Measurements from ENCODE around the gene THOC6. TPM values are rescaled to one million over a fixed set of nuclear protein-coding genes. Genes with fewer than 3 reads are reported as not detected.

The THOC6 gene
- total RNA-seq, 2 experiments from 2014 or later = 12.0 to 12.9 TPM

DNA sequence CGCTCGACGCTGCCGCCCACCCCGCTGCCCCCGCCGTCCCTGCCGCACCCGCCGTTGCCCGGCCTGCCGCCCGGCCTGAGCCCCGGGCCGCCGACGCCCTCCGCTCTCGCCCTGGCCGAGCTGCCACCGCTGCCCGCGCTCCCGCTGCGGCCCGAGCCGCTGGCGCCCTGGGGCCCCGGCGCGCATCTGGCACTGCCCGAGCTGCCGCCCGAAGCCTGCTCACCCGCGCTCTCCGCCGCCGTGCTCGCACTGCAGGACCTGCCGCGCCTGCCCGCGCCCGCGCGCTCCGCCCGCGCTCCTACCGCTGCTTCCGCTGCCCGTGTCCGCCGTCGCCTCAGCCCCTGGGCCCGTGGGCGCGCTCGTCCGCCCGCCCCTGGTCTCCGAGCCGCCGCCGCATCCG lies 19.5 kb upstream of the THOC6 start:
- H3K4me3 Mint-ChIP-seq = no peak overlapping the region
- no peak for TF ChIP-seq CTCF (IDR thresholded peaks at IDR 0.05)
- intact Hi-C loops (cut with DNase I, micrococcal nuclease) = loop anchor here (2.0 to 5.0 kb wide), 3 partner anchors 16 to 163 kb away; partner anchors contain the start of gene TNFRSF12A (in 1 of the 2)
- peaks cover 27% of the 10 kb centered on the region for H3K27me3 Mint-ChIP-seq
- POLR2A ChIA-PET = interaction anchor here (0.6 to 2.7 kb wide), 13 partner anchors 16 to 180 kb away, joined by 3 to 20 read pairs (median 4); partner anchors contain the start of genes HCFC1R1, KREMEN2 and TNFRSF12A
- H3K27ac ChIP-seq (ENCODE audit: low read depth in 1 of 2, low read length in 2 of 2) = no peak overlapping the region
- H3K9me3 Mint-ChIP-seq = no peaks in the 10 kb centered on the region
- H3K36me3 ChIP-seq (ENCODE audit: insufficient read depth, low read length) = no peaks in the 10 kb centered on the region
- peaks cover 38% of the 10 kb centered on the region for H3K4me1 ChIP-seq (ENCODE audit: insufficient read depth, low read length)
- DNase-seq = peak in 2 of 14 experiments; percentile 51 to 56
- no peak overlapping the region for H3K27ac Mint-ChIP-seq
- CTCF ChIA-PET = interaction anchor here (0.7 to 11.4 kb wide), 10 partner anchors 16 to 125 kb away, joined by 3 to 181 read pairs (median 6); partner anchors contain the start of genes HCFC1R1, MMP25, THOC6 and TNFRSF12A
- H3K36me3 Mint-ChIP-seq (ENCODE audit: low read depth) = no peaks in the 10 kb centered on the region
- no peaks in the 10 kb centered on the region for H3K9me3 ChIP-seq (ENCODE audit: control insufficient read depth in 1 of 2, insufficient read depth in 1 of 2, low read length in 2 of 2)
- H3K4me3 ChIP-seq (ENCODE audit: low read length) = no peak overlapping the region
- H3K4me1 Mint-ChIP-seq (ENCODE audit: low read depth) = peaks cover 33% of the 10 kb centered on the region
- peaks cover 0 to 3% of the 10 kb centered on the region in 2 experiments for H3K27me3 ChIP-seq (ENCODE audit: control insufficient read depth in 1 of 2, insufficient read depth in 2 of 2, low read length in 2 of 2)
- no peak for ATAC-seq (ENCODE audit: poor library complexity)

DNA sequence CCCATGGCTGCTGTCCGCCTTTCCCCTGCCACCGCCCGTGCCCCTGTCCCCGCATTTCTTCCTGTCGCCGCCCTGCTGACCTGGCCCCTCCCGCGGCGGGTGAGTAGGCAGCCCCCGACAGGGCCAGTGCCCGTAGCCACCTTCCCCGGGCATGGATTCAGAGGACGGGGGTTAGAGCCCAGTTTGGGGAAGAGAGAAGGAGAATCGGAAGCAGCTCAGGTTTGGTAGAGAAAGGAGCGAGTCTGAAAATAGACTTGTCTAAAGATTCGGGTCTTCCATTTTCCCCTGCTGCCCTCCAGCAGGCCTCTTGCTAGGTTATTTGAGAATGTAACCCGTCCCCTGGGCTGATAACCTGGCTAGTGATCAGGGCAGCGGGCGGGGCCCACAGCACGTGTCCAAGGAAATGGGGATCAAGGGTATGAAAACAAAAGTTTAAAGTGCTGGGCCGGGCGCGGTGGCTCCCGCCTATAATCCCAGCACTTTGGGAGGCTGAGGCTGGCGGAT lies 19.0 kb upstream of the THOC6 start:
- H3K27me3 Mint-ChIP-seq = peaks cover 27% of the 10 kb centered on the region
- CTCF ChIA-PET = interaction anchor here (1.2 to 11.4 kb wide), 2 partner anchors 25 to 41 kb away, joined by 5 to 181 read pairs; no protein-coding TSS in a partner anchor
- H3K27me3 ChIP-seq (ENCODE audit: control insufficient read depth in 1 of 2, insufficient read depth in 2 of 2, low read length in 2 of 2) = peaks cover 0 to 3% of the 10 kb centered on the region in 2 experiments
- DNase-seq (peak in 1 of 14 experiments; percentile 26), ATAC-seq (ENCODE audit: poor library complexity) (no peak)
- H3K4me1 Mint-ChIP-seq (ENCODE audit: low read depth) = peaks cover 33% of the 10 kb centered on the region
- H3K9me3 ChIP-seq (ENCODE audit: control insufficient read depth in 1 of 2, insufficient read depth in 1 of 2, low read length in 2 of 2) = peaks cover 0 to 2% of the 10 kb centered on the region in 2 experiments
- H3K4me3 Mint-ChIP-seq = peak overlapping the region; percentile 76
- H3K4me1 ChIP-seq (ENCODE audit: insufficient read depth, low read length) = peaks cover 41% of the 10 kb centered on the region
- H3K36me3 ChIP-seq (ENCODE audit: insufficient read depth, low read length) = no peaks in the 10 kb centered on the region
- H3K36me3 Mint-ChIP-seq (ENCODE audit: low read depth) = no peaks in the 10 kb centered on the region
- TF ChIP-seq CTCF (IDR thresholded peaks at IDR 0.05) = no peak
- H3K9me3 Mint-ChIP-seq = no peaks in the 10 kb centered on the region
- intact Hi-C loops (cut with DNase I, micrococcal nuclease) = loop anchor here (2.0 to 5.0 kb wide), 3 partner anchors 16 to 162 kb away; partner anchors contain the start of gene TNFRSF12A (in 1 of the 2)
- POLR2A ChIA-PET = interaction anchor here (0.7 to 2.7 kb wide), 5 partner anchors 15 to 1327 kb away, joined by 3 to 20 read pairs (median 4); partner anchors contain the start of genes JPT2 and TNFRSF12A
- peak overlapping the region; percentile 12 for H3K4me3 ChIP-seq (ENCODE audit: low read length)
- no peak overlapping the region for H3K27ac ChIP-seq (ENCODE audit: low read depth in 1 of 2, low read length in 2 of 2)
- no peak overlapping the region for H3K27ac Mint-ChIP-seq

DNA sequence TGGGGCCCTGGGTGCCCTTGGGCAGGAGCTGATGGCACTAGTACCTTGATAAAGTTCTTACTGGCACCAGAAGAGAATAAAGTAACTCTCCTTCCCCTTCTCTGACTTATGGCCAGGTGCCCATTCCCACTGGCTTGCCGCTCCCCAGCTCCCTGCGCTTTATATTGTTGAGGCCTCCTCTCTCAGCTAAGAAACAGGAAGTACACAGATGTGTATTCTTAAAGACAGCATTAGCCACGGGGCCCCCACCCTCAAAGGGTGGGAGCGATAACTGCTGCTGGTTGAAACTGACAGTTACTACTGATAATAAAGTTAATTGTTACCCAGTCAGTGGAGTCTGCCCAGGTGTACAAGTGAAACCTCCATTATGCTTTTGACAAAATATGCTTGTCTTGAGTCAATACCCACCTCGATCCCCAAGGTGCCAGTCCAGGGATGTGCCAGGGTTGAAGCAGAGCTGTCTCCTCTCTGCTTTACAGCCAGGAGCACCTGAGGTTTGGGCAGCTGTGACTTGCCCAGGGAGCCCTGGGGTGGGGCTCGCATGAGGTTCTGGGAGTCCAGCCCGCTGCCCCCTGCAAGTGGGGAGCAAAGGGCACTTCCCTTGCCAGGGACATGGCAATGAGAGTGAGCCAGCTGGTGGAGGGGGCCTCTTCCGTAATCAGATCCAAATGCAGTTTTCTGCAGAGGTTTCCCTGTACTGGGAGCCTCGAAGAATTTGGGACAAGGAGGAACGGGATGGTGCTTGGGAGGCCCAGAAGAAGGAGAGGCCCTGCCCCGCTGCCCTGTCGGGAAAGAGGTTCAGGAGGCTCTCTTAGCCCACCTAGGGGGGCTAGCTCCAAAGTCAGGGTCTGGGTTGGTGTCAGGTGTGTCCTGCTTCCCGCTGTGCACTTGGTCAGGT lies 16.5 kb upstream of the THOC6 start:
- Histone ChIP-seq H3K4me3 (ENCODE audit: low read length) (peak overlapping the region; percentile 20), H3K9me3 (ENCODE audit: control insufficient read depth in 1 of 2, insufficient read depth in 1 of 2, low read length in 2 of 2) (peaks cover 0 to 5% of the 10 kb centered on the region in 2 experiments), H3K36me3 (ENCODE audit: insufficient read depth, low read length) (no peaks in the 10 kb centered on the region), H3K27me3 (ENCODE audit: control insufficient read depth in 1 of 2, insufficient read depth in 2 of 2, low read length in 2 of 2) (peaks cover 2 to 6% of the 10 kb centered on the region in 2 experiments), H3K27ac (ENCODE audit: low read depth in 1 of 2, low read length in 2 of 2) (no peak overlapping the region), H3K4me1 (ENCODE audit: insufficient read depth, low read length) (peaks cover 48% of the 10 kb centered on the region)
- intact Hi-C loops (cut with DNase I, micrococcal nuclease) = no loop called here
- DNase-seq (no peak), ATAC-seq (ENCODE audit: poor library complexity) (no peak)
- ChIA-PET POLR2A (interaction anchor here (0.5 to 1.4 kb wide), 5 partner anchors 13 to 139 kb away, joined by 3 to 8 read pairs (median 8); partner anchors contain the start of genes HCFC1R1 and TNFRSF12A), CTCF (interaction anchor here (1.7 to 11.4 kb wide), 2 partner anchors 14 to 22 kb away, joined by 5 to 181 read pairs; no protein-coding TSS in a partner anchor)
- H3K4me1 Mint-ChIP-seq (ENCODE audit: low read depth) = peaks cover 33% of the 10 kb centered on the region
- H3K27ac Mint-ChIP-seq = no peak overlapping the region
- no peak for TF ChIP-seq CTCF (IDR thresholded peaks at IDR 0.05)
- H3K36me3 Mint-ChIP-seq (ENCODE audit: low read depth) = no peaks in the 10 kb centered on the region
- peaks cover 28% of the 10 kb centered on the region for H3K27me3 Mint-ChIP-seq
- H3K9me3 Mint-ChIP-seq = no peaks in the 10 kb centered on the region
- H3K4me3 Mint-ChIP-seq = peak overlapping the region; percentile 71
